B cell (primary cell): ENCODE data around the gene NEDD4.

Experiments used
- EZH2 ChIP-seq: IDR thresholded peaks from 2 replicates; pipeline ENCODE4 v1.6.1; 2012; ENCODE audit warnings: borderline replicate concordance, low read depth, mild to moderate bottlenecking, moderate library complexity, low read length; ENCODE audit not compliant: insufficient read depth, poor library complexity, severe bottlenecking
- TF ChIP-seq, protein P1 (sequence below): fragments of 200-600 bp; IDR thresholded peaks from one replicate; pipeline ENCODE4 v1.8.0; 2022; ENCODE audit warnings: antibody characterized with exemption, mild to moderate bottlenecking

DNA sequence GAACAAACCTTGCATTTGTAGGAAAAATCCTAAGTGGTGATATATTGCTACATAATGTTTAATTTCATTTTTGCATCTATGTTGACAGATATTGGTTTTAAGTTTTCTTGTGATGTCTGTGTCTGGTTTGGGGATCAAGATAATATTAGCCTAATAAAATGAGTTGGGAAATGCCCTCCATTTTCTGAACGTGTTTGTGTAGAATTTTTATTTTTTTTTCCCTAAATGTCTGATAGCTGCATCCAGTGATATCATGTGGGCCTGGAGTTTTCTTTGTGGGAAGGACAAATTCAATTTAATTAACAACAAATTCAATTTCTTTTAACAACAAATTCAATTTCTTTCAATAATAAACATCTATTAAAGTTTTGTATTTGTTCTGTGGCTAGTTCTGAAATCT is 35.1 kb downstream of the NEDD4 start:
- TF ChIP-seq, protein P1, sequence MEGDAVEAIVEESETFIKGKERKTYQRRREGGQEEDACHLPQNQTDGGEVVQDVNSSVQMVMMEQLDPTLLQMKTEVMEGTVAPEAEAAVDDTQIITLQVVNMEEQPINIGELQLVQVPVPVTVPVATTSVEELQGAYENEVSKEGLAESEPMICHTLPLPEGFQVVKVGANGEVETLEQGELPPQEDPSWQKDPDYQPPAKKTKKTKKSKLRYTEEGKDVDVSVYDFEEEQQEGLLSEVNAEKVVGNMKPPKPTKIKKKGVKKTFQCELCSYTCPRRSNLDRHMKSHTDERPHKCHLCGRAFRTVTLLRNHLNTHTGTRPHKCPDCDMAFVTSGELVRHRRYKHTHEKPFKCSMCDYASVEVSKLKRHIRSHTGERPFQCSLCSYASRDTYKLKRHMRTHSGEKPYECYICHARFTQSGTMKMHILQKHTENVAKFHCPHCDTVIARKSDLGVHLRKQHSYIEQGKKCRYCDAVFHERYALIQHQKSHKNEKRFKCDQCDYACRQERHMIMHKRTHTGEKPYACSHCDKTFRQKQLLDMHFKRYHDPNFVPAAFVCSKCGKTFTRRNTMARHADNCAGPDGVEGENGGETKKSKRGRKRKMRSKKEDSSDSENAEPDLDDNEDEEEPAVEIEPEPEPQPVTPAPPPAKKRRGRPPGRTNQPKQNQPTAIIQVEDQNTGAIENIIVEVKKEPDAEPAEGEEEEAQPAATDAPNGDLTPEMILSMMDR = no peak
- TF ChIP-seq EZH2 = no peak
